Omental fat pad (tissue), 4 donors: Measurements from ENCODE around the gene PCSK1N. TPM values are rescaled to one million over a fixed set of nuclear protein-coding genes. Genes with fewer than 3 reads are reported as not detected.

Experiments
- ATAC-seq: fragments of 150-250 bp; one replicate; pipeline ENCODE4 v1.9.1; 2016; ENCODE audit warnings: mild to moderate bottlenecking, moderate library complexity; ENCODE audit not compliant: low FRiP score
- DNase-seq: peaks from one replicate; pipeline ENCODE4 v3.0.0-alpha.2; 2019; ENCODE audit warnings: low spot score
- CTCF ChIP-seq, 3 donors: fragments of 450-650 bp; IDR thresholded peaks; one replicate each; pipeline ENCODE4 v1.5.1; 2016 to 2017; ENCODE audit warnings: antibody characterized with exemption in 3 of 3, mild to moderate bottlenecking in 3 of 3, moderate library complexity in 2 of 3
- total RNA-seq, 4 donors: library from RNA; depleted of rRNA; stranded (reverse); fragments of >200 nt; gene quantifications; one replicate each; pipeline ENCODE4 v1.1.0, GENCODE V29; 2016

Gene PCSK1N
- total RNA-seq, 4 donors from 2014 or later: 0.93 to 2.3 (median 1.4) TPM; not detected in 1

GRCh38 chrX:48782795-48783194 lies 52.6 kb downstream of the PCSK1N start:
- TF ChIP-seq CTCF (IDR thresholded peaks at IDR 0.05): no peak
- DNase-seq (no peak), ATAC-seq (no peak)

- DNase-seq (no peak), ATAC-seq (no peak)
- TF ChIP-seq CTCF (IDR thresholded peaks at IDR 0.05): no peak
Measured at GRCh38 chrX:48782216-48782615, 53.2 kb downstream of the PCSK1N start.

GRCh38 chrX:48781705-48782104 lies 53.7 kb downstream of the PCSK1N start:
- ATAC-seq: no peak
- no peak for TF ChIP-seq CTCF (IDR thresholded peaks at IDR 0.05)
- DNase-seq: no peak

Other genes starting within 250 kb of the PCSK1N start
- gene WDR13, start 238.1 kb downstream of the PCSK1N start, total RNA-seq: 100 to 1,000 TPM in 3 of 4 donors, 10 to 100 TPM in 1; 95.4 to 149 (median 126) TPM
- gene WAS, start 151.8 kb downstream of the PCSK1N start, total RNA-seq: 10 to 100 TPM in 3 of 4 donors, 1 to 10 TPM in 1; 9.0 to 26.0 (median 21.0) TPM
- 1 to 10 TPM; 4.2 to 8.1 (median 5.5) TPM for gene SUV39H1, start 138.9 kb downstream of the PCSK1N start, total RNA-seq
- not detected for gene GLOD5, start 73.9 kb downstream of the PCSK1N start, total RNA-seq
- not detected for gene GATA1, start 49.0 kb downstream of the PCSK1N start, total RNA-seq
- gene HDAC6, start 33.5 kb downstream of the PCSK1N start, total RNA-seq: 10 to 100 TPM; 36.5 to 63.2 (median 54.5) TPM
- gene ERAS, start 9.1 kb downstream of the PCSK1N start, total RNA-seq: not detected
- gene TIMM17B, start 62.2 kb upstream of the PCSK1N start, total RNA-seq: 10 to 100 TPM; 13.7 to 34.1 (median 29.4) TPM
- 10 to 100 TPM; 36.6 to 59.7 (median 55.2) TPM for gene PQBP1, start 62.3 kb upstream of the PCSK1N start, total RNA-seq
- 10 to 100 TPM; 10.2 to 22.0 (median 17.2) TPM for gene SLC35A2, start 76.0 kb upstream of the PCSK1N start, total RNA-seq
- 10 to 100 TPM in 2 of 4 donors, 1 to 10 TPM in 2; 9.6 to 14.0 (median 11.5) TPM for gene PIM2, start 83.4 kb upstream of the PCSK1N start, total RNA-seq
- 10 to 100 TPM; 32.7 to 43.0 (median 38.3) TPM for gene OTUD5, start 122.0 kb upstream of the PCSK1N start, total RNA-seq
- 10 to 100 TPM in 1 of 4 donors, 1 to 10 TPM in 3; 1.9 to 11.3 (median 3.7) TPM for gene KCND1, start 136.2 kb upstream of the PCSK1N start, total RNA-seq
- gene GRIPAP1, start 166.7 kb upstream of the PCSK1N start, total RNA-seq: 10 to 100 TPM; 25.1 to 44.5 (median 32.2) TPM
- 100 to 1,000 TPM in 3 of 4 donors, 10 to 100 TPM in 1; 89.8 to 124 (median 116) TPM for gene TFE3, start 207.7 kb upstream of the PCSK1N start, total RNA-seq
- gene CCDC120, start 223.4 kb upstream of the PCSK1N start, total RNA-seq: 1 to 10 TPM; 1.1 to 3.2 (median 2.5) TPM
- gene PRAF2, start 238.4 kb upstream of the PCSK1N start, total RNA-seq: 10 to 100 TPM in 3 of 4 donors, 1 to 10 TPM in 1; 7.8 to 17.3 (median 12.3) TPM
- gene WDR45, start 244.3 kb upstream of the PCSK1N start, total RNA-seq: 100 to 1,000 TPM in 3 of 4 donors, 10 to 100 TPM in 1; 90.8 to 131 (median 116) TPM